ENCODE measurements around the gene FAM217B.

DNA sequence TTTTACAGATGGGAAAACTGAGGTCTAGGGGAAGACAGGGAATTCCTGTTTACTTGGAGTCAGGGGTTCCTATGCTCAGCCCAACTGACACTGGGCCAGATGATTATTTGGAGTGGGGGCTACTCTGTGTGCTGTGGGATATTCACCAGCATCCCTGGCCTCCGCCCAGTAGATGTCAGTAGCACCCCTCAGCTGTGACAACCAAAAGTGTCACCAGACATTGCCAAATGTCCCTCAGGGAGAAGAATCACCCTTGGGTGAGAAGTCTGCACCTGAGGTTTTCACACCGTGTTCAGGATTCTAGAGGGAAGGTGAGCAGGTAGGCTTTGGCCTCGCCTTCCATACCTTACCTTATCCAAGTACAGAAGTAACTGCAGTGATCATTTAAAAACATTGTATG, 45.7 kb downstream of the FAM217B start:
- TF ChIP-seq CTCF (conservative IDR thresholded peaks at IDR 0.05) (peak; percentile 16; the same call in 1 of the 2 replicates), ZFX (IDR thresholded peaks at IDR 0.05) (no peak)
